ENCODE data around the gene LARGE1. TPM values are rescaled to one million over a fixed set of nuclear protein-coding genes. Genes with fewer than 3 reads are reported as not detected.

Gene LARGE1
- total and polyA plus RNA-seq, 2 of the 4 experiments (the other 2 are of a cell fraction), result 6.2 to 12.4 TPM

GRCh38 chr22:33674357-33674756 lies 245.9 kb downstream of the LARGE1 start:
- Histone ChIP-seq H2BK5ac (ENCODE audit: low read depth, low read length, poor library complexity, severe bottlenecking) (no peak overlapping the region), H3K4me3 (ENCODE audit: insufficient read depth, low read depth, low read length) (no peak overlapping the region), H3K14ac (replicated peaks; ENCODE audit: low read depth, low read length) (no peak overlapping the region), H3K56ac (ENCODE audit: extremely low read depth, insufficient read depth, low read length) (no peak overlapping the region), H2AK5ac (ENCODE audit: low read depth, low read length) (no peak overlapping the region), H4K91ac (ENCODE audit: insufficient read depth, low read depth, low read length) (no peak overlapping the region), H2BK20ac (ENCODE audit: low read depth, low read length) (no peak overlapping the region), H3K4me1 (ENCODE audit: control insufficient read depth, insufficient read depth, low read length) (no peaks in the 10 kb centered on the region), H2BK15ac (ENCODE audit: low read depth, low read length) (no peak overlapping the region), H3K18ac (ENCODE audit: low read depth, low read length) (no peak overlapping the region), H3K23ac (ENCODE audit: low read depth, low read length) (no peak overlapping the region), H3K9me3 (ENCODE audit: control insufficient read depth, insufficient read depth, low read length) (no peaks in the 10 kb centered on the region), H4K8ac (ENCODE audit: low read depth in 2 of 2, low read length in 2 of 2) (no peak overlapping the region), H3K9me1 (ENCODE audit: insufficient read depth, low read length) (peaks cover 2% of the 10 kb centered on the region; the same call in 1 of the 2 replicates), H2AK9ac (replicated peaks; ENCODE audit: low read depth, low read length, poor library complexity) (no peak overlapping the region), H4K20me1 (ENCODE audit: insufficient read depth, low read length) (no peaks in the 10 kb centered on the region), H2BK120ac (ENCODE audit: low read depth, low read length) (no peak overlapping the region), H3K27ac (ENCODE audit: insufficient read depth, low read length) (no peak overlapping the region), H3K9ac (ENCODE audit: low read depth, low read length) (no peak overlapping the region), H3K4ac (ENCODE audit: low read depth, low read length) (no peak overlapping the region), H3K36me3 (ENCODE audit: control insufficient read depth, insufficient read depth, low read length) (no peaks in the 10 kb centered on the region), H2AFZ (replicated peaks; ENCODE audit: low read length, poor library complexity) (no peak overlapping the region), H3K27me3 (ENCODE audit: control insufficient read depth, insufficient read depth, low read length) (no peaks in the 10 kb centered on the region), H4K5ac (ENCODE audit: low read depth, low read length) (no peak overlapping the region), H3K79me1 (ENCODE audit: low read depth in 1 of 2, low read length in 2 of 2) (no peaks in the 10 kb centered on the region), H3K4me2 (ENCODE audit: low read depth, low read length) (no peak overlapping the region)
- TF ChIP-seq BHLHE40 (IDR thresholded peaks at IDR 0.05; ENCODE audit: low read depth, low read length), result no peak
- no peak for TF ChIP-seq RFX5 (IDR thresholded peaks at IDR 0.05; ENCODE audit: low read depth, low read length)
- TF ChIP-seq, protein P1, sequence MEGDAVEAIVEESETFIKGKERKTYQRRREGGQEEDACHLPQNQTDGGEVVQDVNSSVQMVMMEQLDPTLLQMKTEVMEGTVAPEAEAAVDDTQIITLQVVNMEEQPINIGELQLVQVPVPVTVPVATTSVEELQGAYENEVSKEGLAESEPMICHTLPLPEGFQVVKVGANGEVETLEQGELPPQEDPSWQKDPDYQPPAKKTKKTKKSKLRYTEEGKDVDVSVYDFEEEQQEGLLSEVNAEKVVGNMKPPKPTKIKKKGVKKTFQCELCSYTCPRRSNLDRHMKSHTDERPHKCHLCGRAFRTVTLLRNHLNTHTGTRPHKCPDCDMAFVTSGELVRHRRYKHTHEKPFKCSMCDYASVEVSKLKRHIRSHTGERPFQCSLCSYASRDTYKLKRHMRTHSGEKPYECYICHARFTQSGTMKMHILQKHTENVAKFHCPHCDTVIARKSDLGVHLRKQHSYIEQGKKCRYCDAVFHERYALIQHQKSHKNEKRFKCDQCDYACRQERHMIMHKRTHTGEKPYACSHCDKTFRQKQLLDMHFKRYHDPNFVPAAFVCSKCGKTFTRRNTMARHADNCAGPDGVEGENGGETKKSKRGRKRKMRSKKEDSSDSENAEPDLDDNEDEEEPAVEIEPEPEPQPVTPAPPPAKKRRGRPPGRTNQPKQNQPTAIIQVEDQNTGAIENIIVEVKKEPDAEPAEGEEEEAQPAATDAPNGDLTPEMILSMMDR (conservative IDR thresholded peaks at IDR 0.05; ENCODE audit: low read depth, low read length), result no peak
- no peak for TF ChIP-seq CHD1 (IDR thresholded peaks at IDR 0.05; ENCODE audit: low read depth, low read length)
- TF ChIP-seq MXI1 (IDR thresholded peaks at IDR 0.05; ENCODE audit: borderline replicate concordance, low read depth, low read length), result no peak
- no TSS peak for BruUV-seq (replicated peaks)
- ATAC-seq (ENCODE audit: low read depth) (no peak), DNase-seq (no peak)
- ChIA-PET CTCF (no interaction called here), POLR2A (ENCODE audit: unreplicated experiment) (no interaction called here)
- 73% methylated on average over 4 of the region's 4 CpGs; no CpG with 5 or more reads in 1 of the 2 experiments for WGBS, 2 experiments (ENCODE audit: extremely low coverage in 2 of 2, insufficient read length in 1 of 2)
- intact Hi-C loops (cut with micrococcal nuclease) (no loop called here), dilution Hi-C loops (cut with HindIII; ENCODE audit: low sequenced_read_pairs, unreplicated experiment) (no loop called here), in situ Hi-C loops (cut with MboI; ENCODE audit: low sequenced_read_pairs) (no loop called here)

Data from IMR-90 (cell line).